Measurements from ENCODE around the gene DDIT4.
A peak's percentile ranks its signal among the peaks of the same experiment; 100 is the strongest.
"Not testable (repeated sequence)": the region's sequence is repeated elsewhere in the genome, so short reads cannot be mapped to it uniquely, and the experiment has no call there.

Gene DDIT4

DNA sequence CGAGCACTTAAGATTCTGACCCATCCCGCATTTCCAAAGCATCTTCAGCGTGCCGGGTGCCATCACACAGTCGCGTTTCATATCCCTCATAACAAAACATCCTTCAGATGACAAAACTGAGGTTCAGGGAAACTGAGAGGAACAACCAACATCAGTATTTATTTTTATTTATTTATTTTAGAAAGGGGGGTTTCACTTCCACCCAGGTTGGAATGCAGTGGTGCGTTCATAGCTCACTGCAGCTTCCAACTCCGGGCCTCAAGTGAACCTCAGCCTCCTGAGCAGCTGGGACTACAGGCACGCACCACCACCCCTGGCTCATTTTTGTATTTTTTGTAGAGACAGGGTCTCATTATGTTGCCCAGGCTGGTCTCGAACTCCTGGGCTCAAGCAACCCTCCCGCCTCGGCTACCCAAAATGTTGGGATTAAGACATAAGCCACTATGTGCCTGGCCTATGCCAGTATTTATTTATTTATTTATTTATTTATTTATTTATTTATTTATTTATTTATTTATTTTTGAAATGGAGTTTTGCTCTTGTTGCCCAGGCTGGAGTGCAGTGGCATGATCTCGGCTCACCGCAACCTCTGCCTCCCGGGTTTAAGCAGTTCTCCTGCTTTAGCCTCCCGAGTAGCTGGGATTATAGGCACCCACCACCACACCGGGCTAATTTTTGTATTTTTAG lies 24.4 kb upstream of the DDIT4 start:
- DNase-seq (ENCODE audit: low spot score): not testable (repeated sequence)

GRCh38 chr10:72250666-72251065 lies 23.1 kb upstream of the DDIT4 start:
- no peak for DNase-seq (ENCODE audit: low spot score)

- DNase-seq (ENCODE audit: low spot score): no peak
Observed at GRCh38 chr10:72251635-72252034, 22.1 kb upstream of the DDIT4 start.

DNA sequence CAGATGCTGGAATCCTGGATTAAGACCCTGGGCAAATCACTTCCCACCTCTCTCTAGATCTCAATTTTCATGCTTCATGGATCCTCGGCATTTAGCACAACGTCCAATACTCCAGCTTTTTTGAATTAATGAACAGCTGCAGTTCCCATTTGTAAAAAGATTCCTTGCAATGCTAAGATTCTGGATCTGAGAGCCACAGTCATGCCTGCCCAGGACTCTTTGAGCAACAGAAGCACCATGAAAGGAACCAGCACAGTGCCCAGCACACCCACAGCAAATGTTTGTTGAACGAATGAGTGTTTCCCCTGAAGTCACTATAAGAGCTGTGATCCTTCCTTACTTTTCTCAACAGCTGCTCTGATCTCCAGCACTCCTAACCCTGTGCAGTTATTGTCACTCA lies 20.8 kb upstream of the DDIT4 start:
- DNase-seq (ENCODE audit: low spot score): no peak

GRCh38 chr10:72253578-72253977 lies 20.1 kb upstream of the DDIT4 start:
- DNase-seq (ENCODE audit: low spot score): no peak

GRCh38 chr10:72254813-72255568 lies 18.7 kb upstream of the DDIT4 start:
- DNase-seq (ENCODE audit: low spot score): no peak

- no peak for DNase-seq (ENCODE audit: low spot score)
Observed at GRCh38 chr10:72255977-72256729, 17.6 kb upstream of the DDIT4 start.

GRCh38 chr10:72257051-72257892 lies 16.5 kb upstream of the DDIT4 start:
- DNase-seq (ENCODE audit: low spot score): no peak

- no peak for DNase-seq (ENCODE audit: low spot score)
Observed at GRCh38 chr10:72258617-72259016, 15.1 kb upstream of the DDIT4 start.

DNA sequence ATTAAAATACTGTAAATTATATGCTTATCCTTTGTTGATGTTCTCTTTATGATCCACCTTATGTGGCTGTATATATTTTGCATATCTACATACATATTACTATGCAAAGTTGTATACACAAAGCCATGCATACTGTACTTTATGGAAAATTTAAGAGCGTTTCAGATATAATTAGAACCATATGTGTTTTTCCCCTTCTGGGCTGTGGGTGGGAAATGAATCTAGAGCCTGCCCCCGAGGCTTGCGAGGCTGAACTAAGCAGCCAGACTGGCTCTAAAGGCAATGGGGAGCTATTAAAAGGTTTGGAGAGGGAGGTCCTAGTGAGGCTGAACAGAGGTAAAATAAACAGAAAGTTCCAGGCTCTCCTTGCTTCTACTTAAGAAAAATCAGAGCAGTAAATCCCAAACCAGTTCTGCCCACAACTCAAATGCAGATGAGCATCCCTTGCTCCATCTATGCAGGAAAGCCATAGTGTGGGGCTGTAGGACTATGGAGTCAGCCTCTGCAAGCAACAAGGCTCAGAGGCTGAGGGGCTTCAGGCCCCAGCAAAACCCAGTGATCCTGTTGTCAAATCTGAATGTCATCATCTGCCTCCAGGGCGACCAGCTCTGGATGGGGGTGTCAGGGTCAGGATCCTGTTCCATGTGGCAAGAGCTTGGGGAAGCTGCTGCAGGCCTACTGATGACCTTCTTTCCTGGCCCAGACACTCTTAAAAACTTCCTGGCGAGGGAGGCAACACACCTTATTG lies 14.1 kb upstream of the DDIT4 start:
- no peak for DNase-seq (ENCODE audit: low spot score)

DNA sequence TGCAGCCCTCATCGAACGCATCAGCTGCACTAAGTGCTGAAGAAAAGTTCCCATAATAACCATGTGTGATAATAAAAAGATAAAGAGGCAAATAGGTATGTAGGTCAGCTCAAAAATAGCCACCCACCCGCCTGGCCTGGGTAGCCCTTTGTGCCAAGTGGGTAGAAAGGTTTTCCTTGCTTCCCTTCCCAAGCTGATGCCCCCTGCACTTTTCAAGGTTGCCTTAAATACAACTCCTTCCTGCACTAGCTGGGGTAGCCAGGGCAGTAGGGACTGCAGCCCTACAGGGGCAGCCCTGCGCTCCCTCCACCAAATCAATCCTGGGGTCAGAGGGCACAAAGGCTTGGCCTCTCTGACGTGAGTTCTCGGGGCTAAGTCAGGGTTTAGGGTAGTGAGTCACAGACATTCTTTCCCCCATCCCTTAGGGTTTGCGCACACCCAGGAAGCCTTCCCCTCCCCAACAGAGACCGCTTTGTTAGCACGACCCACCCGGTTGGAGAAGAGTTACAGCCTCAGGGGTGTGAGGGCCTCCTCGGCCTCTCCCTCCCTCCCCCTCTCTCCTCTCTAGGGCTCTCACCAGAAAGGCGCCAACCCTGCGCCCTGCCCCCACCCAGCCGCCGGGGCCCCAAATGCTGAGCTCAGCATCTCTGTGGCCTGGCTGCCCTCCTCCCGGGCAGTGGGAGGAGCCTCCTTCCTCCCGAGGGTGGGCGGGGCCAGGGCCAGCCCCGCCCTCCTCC lies 13.3 kb upstream of the DDIT4 start:
- DNase-seq (ENCODE audit: low spot score): peak; percentile 71

DNA sequence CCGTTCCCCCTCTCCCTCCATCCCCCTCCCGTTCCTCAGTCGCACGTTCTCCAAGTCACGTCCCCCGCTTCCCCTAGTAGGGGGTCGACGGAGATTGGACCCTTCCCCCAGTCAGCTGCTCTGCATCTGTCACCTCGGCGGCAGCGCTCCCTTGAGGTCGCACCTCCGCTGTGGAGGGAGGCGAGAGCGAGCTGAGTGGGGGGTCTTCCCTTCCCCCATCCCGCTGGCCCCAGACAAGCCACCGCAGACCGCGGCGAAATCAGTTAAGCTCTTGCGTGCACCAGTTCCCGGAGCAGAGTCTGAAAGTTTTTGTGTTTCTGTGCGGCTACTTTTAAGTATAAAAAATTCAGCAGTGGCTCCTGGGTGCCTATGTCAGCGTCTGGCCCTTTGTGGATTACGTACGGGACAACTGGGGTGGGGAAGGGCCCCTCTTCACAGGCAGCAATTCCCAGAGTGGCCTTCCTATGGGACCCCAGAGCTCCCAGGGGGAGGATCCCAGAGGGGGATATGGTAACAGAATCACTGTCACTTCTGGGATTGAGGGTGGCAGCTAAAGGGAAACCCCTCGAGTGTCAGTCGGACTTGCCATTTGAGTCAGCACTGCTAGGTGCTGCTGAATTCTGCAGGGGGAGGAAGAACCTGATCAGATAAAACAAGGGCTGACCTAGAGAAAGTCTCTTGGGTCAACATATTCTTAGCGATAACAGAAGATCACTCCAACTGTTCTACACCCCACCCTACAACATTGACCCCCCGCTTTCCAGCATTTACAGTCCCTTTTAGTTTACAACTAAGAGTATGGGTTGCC lies 12.5 kb upstream of the DDIT4 start:
- no peak for DNase-seq (ENCODE audit: low spot score)

GRCh38 chr10:72261784-72262404 lies 11.8 kb upstream of the DDIT4 start:
- DNase-seq (ENCODE audit: low spot score): no peak

DNA sequence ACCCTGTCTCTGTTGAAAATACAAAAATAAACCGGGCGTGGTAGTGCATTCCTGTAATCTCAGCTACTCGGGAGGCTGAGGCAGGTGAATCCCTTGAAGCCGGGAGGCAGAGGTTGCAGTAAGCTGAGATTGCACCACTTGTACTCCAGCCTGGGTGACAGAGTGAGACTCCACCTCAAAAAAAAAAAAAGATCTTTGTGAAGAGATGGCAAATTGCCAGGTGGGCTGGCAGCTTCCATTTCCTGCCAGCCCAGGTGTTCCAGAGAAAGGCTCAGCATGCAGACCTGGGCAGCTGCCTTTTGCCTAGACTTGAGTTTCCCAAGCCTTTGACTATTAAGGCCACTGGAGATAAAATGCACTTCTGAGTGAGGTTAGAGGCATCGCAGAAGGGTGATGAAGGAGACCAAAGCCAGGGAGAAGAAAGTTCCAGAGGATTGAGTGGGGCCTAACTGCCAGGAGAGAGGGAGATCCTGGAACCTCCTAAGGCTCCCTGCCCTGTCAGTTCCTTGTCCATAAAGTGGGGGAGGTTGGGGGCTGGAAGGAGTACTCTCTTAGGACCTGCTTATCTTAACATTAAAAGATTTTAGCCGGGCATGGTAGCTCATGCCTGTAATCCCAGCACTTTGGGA lies 10.0 kb upstream of the DDIT4 start:
- DNase-seq (ENCODE audit: low spot score): no peak

GRCh38 chr10:72264536-72264935 lies 9.2 kb upstream of the DDIT4 start:
- no peak for DNase-seq (ENCODE audit: low spot score)

- no peak for DNase-seq (ENCODE audit: low spot score)
Observed at GRCh38 chr10:72265508-72265907, 8.2 kb upstream of the DDIT4 start.

GRCh38 chr10:72265990-72266865 lies 7.5 kb upstream of the DDIT4 start:
- DNase-seq (ENCODE audit: low spot score): no peak

DNA sequence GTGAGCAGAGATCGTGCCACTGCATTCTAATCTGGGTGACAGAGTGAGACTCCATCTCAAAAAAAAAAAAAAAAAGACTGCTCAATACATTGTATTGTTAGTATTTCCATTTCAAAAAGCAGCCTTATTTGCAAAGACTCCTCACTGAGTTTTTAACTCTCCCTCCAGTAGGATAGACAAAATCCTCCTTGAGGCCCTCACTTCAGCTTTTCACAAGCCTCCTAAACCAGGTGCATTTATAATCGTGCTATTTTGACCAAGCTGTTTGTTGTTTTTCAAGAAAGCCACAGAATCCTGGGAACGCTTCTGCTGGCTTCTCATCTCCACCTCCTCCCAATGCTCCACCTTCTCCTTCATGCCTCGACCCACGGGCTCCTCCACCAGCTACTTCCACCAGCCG lies 6.3 kb upstream of the DDIT4 start:
- DNase-seq (ENCODE audit: low spot score): no peak
